NCI-H128 (cell line): ENCODE results near the gene CALHM1.
"Not testable (repeated sequence)": the region's sequence is repeated elsewhere in the genome, so short reads cannot be mapped to it uniquely, and the experiment has no call there.

Experiments
- DNase-seq: peaks from one replicate; lab custom pipeline; 2025; ENCODE audit not compliant: unreplicated experiment; lab: John Stamatoyannopoulos, UW

CALHM1 gene

GRCh38 chr10:103487410-103487708 is 28.7 kb upstream of the CALHM1 start:
- DNase-seq = no peak

- not testable (repeated sequence) for DNase-seq
Observed at GRCh38 chr10:103486635-103487409, 28.1 kb upstream of the CALHM1 start.

- DNase-seq = no peak
Observed at GRCh38 chr10:103481974-103482531, 23.4 kb upstream of the CALHM1 start.

GRCh38 chr10:103480521-103480920 is 21.8 kb upstream of the CALHM1 start:
- no peak for DNase-seq

- no peak for DNase-seq
Observed at GRCh38 chr10:103479135-103479534, 20.4 kb upstream of the CALHM1 start, which contains the start of gene CALHM3. CALHM3 (minus strand) TSS chr10:103479240; CDS start chr10:103479032, 208 bp downstream.

GRCh38 chr10:103478671-103479070 is 20.0 kb upstream of the CALHM1 start:
- no peak for DNase-seq

GRCh38 chr10:103476046-103476768 is 17.5 kb upstream of the CALHM1 start:
- no peak for DNase-seq

- DNase-seq = no peak
Observed at GRCh38 chr10:103475437-103475836, 16.7 kb upstream of the CALHM1 start.

- no peak for DNase-seq
Observed at GRCh38 chr10:103474077-103474476, 15.4 kb upstream of the CALHM1 start.

- DNase-seq = no peak
Observed at GRCh38 chr10:103473261-103473671, 14.6 kb upstream of the CALHM1 start.

GRCh38 chr10:103472005-103472404 is 13.3 kb upstream of the CALHM1 start:
- no peak for DNase-seq

GRCh38 chr10:103470761-103471653 is 12.3 kb upstream of the CALHM1 start:
- DNase-seq = no peak

GRCh38 chr10:103469201-103469600 is 10.5 kb upstream of the CALHM1 start:
- no peak for DNase-seq

GRCh38 chr10:103467406-103467805 is 8.7 kb upstream of the CALHM1 start:
- DNase-seq = no peak

GRCh38 chr10:103466734-103467133 is 8.0 kb upstream of the CALHM1 start:
- no peak for DNase-seq

GRCh38 chr10:103465411-103466179 is 6.9 kb upstream of the CALHM1 start:
- DNase-seq = no peak

- no peak for DNase-seq
Observed at GRCh38 chr10:103463499-103463898, 4.8 kb upstream of the CALHM1 start.

- no peak for DNase-seq
Observed at GRCh38 chr10:103459615-103460014, 915 bp upstream of the CALHM1 start.

- no peak for DNase-seq
Observed at GRCh38 chr10:103457896-103458583, 660 bp downstream of the CALHM1 start.

- no peak for DNase-seq
Observed at GRCh38 chr10:103457176-103457712, 1.5 kb downstream of the CALHM1 start.
